SU-DHL-6 (cell line): ENCODE results near the gene SKP1.

Experiments used
- CTCF ChIP-seq: fragments of 200-600 bp; sonication (generic); IDR thresholded peaks from one replicate; pipeline ENCODE4 v1.5.1; 2017; ENCODE audit warnings: antibody characterized with exemption, mild to moderate bottlenecking, low read length, moderate library complexity; ENCODE audit not compliant: insufficient read depth, poor library complexity, severe bottlenecking
- EZH2phosphoT487 ChIP-seq: fragments of 200-600 bp; sonication (generic), shearing (Covaris generic); conservative IDR thresholded peaks from 2 replicates; pipeline ENCODE4 v1.6.1; 2018; ENCODE audit warnings: mild to moderate bottlenecking, antibody characterized with exemption, low read length, moderate library complexity, mixed read lengths

GRCh38 chr5:134133188-134133994 is 43.4 kb downstream of the SKP1 start:
- TF ChIP-seq CTCF (no peak), EZH2phosphoT487 (no peak)
